Left colon (tissue), 2 donors: Measurements from ENCODE around the gene SPSB1. TPM values are rescaled to one million over a fixed set of nuclear protein-coding genes. Genes with fewer than 3 reads are reported as not detected.

Source experiments
- ATAC-seq: fragments of 200-7000 bp; cut with Tn5 transposase; one replicate; pipeline ENCODE4 v1.9.1; 2020; ENCODE audit warnings: mild to moderate bottlenecking, moderate library complexity
- DNase-seq, 2 donors: peaks; one replicate each; pipeline ENCODE4 v3.0.0-alpha.2; 2020
- intact Hi-C, 2 donors: fragments of 100-400 bp; cut with DNase I in 1 of 2; cut with micrococcal nuclease in 1 of 2; formaldehyde crosslinking; loops; one replicate each; pipeline versions ENCODE4 v1.11.2 to v1.14.0; 2022; cut with DNase I, micrococcal nuclease
- long read RNA-seq: library from polyadenylated mRNA; unstranded; transcript quantifications from one replicate; pipeline ENCODE4 v2.0.0, GENCODE V29; 2021
- total RNA-seq, 2 donors: library from RNA; stranded (reverse); fragmentation: NEBNext Ultra II Directional; extraction: Animal tissue kit (Norgen Biotek cat#: 25700); gene quantifications; one replicate each; pipeline ENCODE4 v1.2.1, GENCODE V29; 2021
- donor health status: DM: no; HTN: no; CAD: no.
- donor health status: DM: yes; HTN: yes; CAD: no.

Gene SPSB1
- total RNA-seq, result 10 to 100 TPM; 30.3 to 56.4 TPM
- long read RNA-seq, transcript SPSB1-203 (2 exons, 1,007 nt), result minor isoform, 7 of 68 reads
- long read RNA-seq, transcript SPSB1-201 (3 exons, 3,120 nt), result major isoform, 50 of 68 reads
- long read RNA-seq, partial matches to known transcripts, result 0 of 68 reads
- long read RNA-seq, other reads (novel, unspliced or antisense), result 11 of 68 reads

- intact Hi-C loops, result no loop called here
- ATAC-seq (peak; percentile 68), DNase-seq (peak; percentile 73 to 86)
These were observed at the start of gene SPSB1 for GRCh38 chr1:9292361-9293240. SPSB1 (plus strand) TSS chr1:9292894; CDS start chr1:9355892, 62,998 bp downstream.

- ATAC-seq (no peak), DNase-seq (no peak)
- intact Hi-C loops, result no loop called here
These were observed 49.5 kb upstream of the SPSB1 start for GRCh38 chr1:9243066-9243739.

- peak; percentile 57 to 76 for DNase-seq
- peak; percentile 89 for ATAC-seq
- intact Hi-C loops, result no loop called here
These were observed 48.0 kb upstream of the SPSB1 start for GRCh38 chr1:9244501-9245229.

- no peak for DNase-seq
- no peak for ATAC-seq
- intact Hi-C loops, result no loop called here
These were observed 47.5 kb upstream of the SPSB1 start for GRCh38 chr1:9245230-9245619.

GRCh38 chr1:9245661-9246060 is 47.0 kb upstream of the SPSB1 start:
- ATAC-seq (no peak), DNase-seq (no peak)
- intact Hi-C loops, result no loop called here

GRCh38 chr1:9246215-9246614 is 46.5 kb upstream of the SPSB1 start:
- DNase-seq (no peak), ATAC-seq (no peak)
- intact Hi-C loops, result no loop called here

- ATAC-seq (no peak), DNase-seq (no peak)
- intact Hi-C loops, result no loop called here
These were observed 45.6 kb upstream of the SPSB1 start for GRCh38 chr1:9246841-9247785.

GRCh38 chr1:9247894-9248293 is 44.8 kb upstream of the SPSB1 start:
- DNase-seq (no peak), ATAC-seq (no peak)
- intact Hi-C loops, result no loop called here

GRCh38 chr1:9248341-9249262 is 44.1 kb upstream of the SPSB1 start:
- DNase-seq (no peak), ATAC-seq (no peak)
- intact Hi-C loops, result no loop called here

- ATAC-seq (no peak), DNase-seq (no peak)
- intact Hi-C loops, result no loop called here
These were observed 43.5 kb upstream of the SPSB1 start for GRCh38 chr1:9249263-9249533.

- DNase-seq (no peak), ATAC-seq (peak; percentile 72)
- intact Hi-C loops, result no loop called here
These were observed 42.9 kb upstream of the SPSB1 start for GRCh38 chr1:9249534-9250410.

GRCh38 chr1:9250411-9251381 is 42.0 kb upstream of the SPSB1 start:
- DNase-seq, result no peak
- ATAC-seq, result peak; percentile 61
- intact Hi-C loops, result no loop called here

- intact Hi-C loops, result no loop called here
- ATAC-seq, result no peak
- DNase-seq, result no peak
These were observed 41.2 kb upstream of the SPSB1 start for GRCh38 chr1:9251501-9251900.

- intact Hi-C loops, result no loop called here
- no peak for DNase-seq
These were observed 39.7 kb upstream of the SPSB1 start for GRCh38 chr1:9253004-9253403.

GRCh38 chr1:9253453-9254105 is 39.1 kb upstream of the SPSB1 start:
- DNase-seq (no peak), ATAC-seq (no peak)
- intact Hi-C loops, result no loop called here

More at GRCh38 chr1:9253004-9253403, 39.7 kb upstream of the SPSB1 start:
- ATAC-seq, result no peak
